ENCODE results near the gene NRIP3.

Gene NRIP3
- total RNA-seq, result 65.0 to 364 (median 182) reads per million in 18 experiments

DNA sequence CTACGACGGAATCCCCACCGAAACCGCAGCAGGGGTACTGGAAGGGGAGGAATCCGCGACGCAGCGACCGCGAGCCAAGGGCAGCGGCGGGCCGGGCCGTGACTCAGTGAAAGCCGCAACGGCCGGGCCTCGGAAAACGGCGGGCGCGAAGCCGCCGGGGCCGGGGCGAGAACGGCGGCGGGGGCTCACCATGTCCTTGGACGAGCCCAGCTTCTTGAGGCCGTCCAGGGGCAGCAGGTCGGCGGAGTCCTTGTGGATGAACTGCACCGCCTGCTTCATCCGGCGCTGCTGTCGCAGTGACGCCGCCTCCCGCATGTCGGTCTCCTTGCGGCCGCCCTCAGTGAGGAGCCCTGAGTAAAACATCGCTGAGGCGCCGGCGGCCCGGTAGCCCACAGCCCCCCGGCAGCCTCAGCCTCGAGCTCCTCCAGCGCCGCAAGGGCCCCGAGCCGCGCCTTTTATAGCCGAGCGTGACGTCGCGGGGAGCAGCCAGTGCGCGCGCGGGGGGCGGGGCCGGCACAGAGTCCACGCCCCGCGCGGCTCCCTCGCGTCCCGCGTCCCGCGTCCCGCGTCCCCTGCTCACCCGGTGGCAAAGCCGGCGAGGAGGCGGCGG, at the start of gene NRIP3:
TSS of gene NRIP3 (minus strand) at position 429 of the 610 bp plus-strand sequence. CDS start at position 363, 66 bp downstream.
- DNase-seq, result peak; percentile 66 to 89

DNA sequence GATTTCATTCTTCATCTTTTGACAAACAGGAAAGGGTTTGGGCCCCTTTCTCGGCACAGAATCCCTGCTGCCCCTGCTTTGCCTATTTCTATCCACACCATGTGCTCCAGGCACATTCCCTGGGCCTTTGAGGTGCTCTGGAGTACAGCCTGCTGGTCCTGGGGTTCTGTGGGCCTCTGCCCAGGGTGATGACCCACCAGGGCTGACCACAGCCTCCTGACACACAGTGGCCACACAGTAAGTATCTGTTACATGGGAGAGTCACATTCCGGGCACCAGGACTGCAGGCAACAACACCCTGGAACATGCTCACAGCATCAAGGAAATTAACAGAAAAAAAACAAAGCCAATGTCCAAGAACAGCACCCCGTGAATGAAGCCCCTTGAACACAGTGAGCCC, 48.5 kb upstream of the NRIP3 start:
- DNase-seq, result no peak

DNA sequence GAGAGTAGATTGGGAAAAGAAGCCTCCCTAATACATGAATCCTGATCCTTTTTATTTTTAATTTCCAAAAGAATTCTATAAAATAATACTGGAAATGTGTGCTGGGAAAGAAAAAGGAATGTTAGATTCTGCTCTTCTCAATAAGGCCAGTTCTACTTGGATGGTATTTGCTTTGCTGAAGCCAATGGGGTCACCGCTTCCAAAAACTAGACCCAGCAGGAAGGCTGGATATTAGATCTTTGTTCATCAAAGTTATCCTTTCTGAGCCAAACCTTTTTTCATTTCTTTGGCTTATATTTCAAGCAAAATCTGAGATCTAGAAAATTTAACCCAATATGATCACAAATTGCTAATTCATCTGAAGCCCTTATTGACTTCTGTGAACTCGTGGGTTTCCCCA, 46.2 kb upstream of the NRIP3 start:
- DNase-seq, result no peak

DNA sequence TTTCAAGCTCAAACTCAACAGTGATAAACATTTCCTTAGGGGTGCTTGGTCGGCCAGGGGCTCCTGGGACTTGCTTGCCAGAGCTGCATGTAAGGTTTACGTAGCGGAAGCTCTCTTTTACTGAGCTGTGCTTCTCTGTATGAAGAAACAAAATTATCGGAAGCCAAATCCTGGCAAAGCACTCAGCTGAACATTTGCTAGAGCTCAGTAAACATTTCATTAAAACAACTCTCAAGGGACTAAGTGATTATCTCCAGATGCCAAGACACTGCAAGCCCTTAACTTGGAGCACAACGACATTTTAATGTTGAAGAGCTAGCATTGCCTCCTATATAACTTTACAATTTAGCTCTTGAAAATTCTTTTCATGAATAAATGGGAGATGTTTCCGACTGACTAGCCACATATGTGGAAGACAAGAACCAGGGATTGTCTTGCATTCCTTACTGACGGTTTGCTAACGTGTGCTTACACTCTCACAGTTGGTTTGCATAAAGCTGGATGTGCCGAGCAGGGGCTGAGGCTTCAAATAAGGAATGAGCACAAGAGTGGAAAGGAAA, 44.2 kb upstream of the NRIP3 start:
- DNase-seq, result no peak

DNA sequence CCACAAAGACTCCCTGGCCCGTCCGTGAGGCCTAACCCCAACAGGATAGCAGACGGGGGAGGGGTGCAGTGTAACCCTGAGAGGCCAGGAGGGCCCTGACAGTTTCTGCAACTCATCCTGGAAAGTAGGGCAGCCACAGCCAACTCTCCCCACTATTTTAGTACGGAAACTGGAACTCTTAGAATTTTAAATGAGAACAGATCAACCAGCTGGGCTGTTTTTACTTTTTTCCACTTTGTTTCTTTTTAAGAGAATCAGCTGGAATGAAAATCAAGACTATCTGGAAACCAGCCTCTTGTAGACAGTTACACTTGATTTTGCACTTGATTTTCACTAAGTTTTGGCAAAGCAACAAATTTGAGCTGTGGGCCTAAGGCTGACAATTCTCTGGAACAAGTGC, 42.7 kb upstream of the NRIP3 start:
- no peak for DNase-seq

DNA sequence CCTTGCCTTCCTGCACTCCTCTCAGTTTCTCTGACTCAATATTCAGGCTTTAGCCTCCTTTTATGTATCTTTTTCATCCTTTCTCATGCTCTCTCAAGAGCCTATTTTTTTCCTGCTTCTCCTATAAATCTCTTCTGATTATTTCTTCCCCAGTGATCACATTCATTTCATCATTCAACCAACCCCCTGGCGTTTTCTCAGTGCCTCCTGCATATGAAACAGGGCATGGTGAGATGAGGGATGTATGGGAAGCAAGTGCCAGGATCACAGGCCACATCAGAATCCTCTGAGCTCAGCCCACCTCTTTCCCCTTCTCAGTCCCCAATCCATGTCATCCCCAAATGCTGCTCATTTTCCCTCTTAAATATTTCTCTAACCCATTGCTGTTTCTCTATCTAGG, 38.7 kb upstream of the NRIP3 start:
- DNase-seq, result no peak

DNA sequence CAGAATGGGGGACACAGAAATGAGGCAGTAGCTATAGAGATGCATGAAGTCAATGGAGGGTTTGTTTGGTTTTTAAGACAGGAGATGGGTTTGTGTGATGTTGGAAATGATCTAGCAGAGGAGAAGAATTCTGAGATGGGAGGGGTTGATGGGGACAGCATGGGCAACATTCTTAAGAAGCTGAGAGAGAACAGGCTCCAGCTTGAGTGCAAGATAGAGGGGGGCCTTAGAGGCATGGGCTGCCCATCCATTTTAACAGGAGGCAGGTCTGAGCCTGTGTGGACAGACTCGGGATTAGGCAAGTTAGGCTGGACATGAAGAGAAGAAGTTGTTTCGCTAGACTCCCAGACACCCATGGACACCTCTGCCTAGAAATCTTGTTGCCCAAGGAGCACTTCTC, 37.9 kb upstream of the NRIP3 start:
- no peak for DNase-seq

DNA sequence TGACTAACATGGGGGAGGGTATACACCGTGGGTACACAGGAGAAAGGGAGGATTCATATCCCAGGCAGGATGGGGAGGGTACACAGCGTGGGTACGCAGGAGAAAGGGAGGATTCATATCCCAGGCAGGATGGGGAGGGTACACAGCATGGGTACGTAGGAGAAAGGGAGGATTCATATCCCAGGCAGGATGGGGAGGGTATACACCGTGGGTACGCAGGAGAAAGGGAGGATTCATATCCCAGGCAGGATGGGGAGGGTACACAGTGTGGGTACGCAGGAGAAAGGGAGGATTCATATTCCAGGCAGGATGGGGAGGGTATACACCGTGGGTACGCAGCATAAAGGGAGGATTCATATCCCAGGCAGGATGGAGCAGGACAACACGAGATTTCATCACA, 36.6 kb upstream of the NRIP3 start:
- DNase-seq, result no peak

DNA sequence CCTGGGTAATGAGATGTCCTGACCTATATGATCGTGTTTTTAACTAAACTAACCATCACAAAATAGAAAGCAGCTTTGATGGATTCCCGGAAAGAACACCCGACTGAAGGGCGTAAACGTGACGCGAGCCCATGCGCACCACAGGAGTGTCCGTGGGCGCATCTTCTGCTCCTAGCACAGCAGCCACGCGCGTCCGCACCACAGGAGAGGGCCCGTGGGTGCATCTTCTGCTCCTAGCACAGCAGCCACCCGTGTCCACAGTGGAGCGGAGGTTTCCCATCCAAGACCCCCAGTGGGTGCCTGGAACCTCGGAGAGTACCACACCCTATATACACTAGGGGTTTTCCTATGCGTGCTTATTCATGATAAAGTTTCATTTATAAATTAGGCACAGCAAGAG, 36.1 kb upstream of the NRIP3 start:
- DNase-seq, result no peak

DNA sequence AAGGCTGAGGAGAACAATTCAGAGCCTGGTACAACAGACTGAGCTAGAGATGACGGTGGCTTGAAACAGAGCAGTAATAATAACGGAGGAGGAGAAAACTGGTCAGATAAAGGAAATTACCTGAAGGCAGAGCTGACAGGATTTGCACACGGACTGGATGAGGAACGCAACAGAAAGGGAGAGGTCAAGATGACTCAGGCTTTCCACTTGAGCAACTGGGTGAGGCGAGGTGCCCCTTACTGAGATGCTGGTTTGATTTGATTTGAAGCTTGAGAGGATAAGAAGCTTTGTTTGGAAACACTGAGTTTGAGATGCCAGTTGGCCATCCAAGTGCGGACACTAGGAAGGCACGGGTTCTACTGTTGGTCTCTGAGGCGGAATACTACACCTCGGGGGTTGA, 35.4 kb upstream of the NRIP3 start:
- DNase-seq, result peak; percentile 54 to 62

DNA sequence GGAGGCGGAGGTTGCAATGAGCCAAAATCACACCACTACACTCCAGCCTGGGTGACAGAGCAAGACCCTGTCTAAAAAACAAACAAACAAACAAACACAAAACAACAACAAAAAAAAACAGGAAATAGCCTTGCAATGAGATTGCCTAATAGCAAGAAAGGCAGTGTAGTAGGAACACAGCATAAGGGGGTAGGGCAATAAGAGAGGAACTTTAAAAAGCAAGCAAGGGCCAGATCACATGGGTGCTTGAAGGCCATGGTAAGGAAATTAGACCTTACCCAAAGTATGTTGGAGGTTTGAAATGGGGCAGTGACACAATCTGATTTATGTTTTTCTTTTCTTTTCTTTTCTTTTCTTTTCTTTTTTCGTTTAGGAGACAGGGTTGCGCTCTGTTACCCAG, 34.7 kb upstream of the NRIP3 start:
- DNase-seq, result peak; percentile 83 to 86

DNA sequence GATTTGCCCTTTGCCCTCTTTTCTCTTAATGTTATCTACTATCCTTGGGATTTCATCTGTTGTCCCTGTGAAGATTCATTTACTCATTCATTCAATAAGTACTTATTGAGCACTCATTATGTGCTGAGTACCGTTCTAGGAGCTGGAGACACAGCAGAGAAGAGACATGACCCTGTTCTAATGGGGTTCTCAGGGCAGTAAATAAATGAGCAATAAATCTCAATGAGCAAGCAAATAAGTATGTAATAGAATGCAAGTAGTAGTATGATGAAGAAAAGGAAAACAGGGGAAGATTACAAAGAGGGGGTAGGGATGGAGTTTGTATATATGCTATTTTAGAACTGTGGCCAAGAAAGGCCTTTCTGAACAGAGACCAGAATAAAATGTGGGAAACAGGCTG, 34.2 kb upstream of the NRIP3 start:
- no peak for DNase-seq

DNA sequence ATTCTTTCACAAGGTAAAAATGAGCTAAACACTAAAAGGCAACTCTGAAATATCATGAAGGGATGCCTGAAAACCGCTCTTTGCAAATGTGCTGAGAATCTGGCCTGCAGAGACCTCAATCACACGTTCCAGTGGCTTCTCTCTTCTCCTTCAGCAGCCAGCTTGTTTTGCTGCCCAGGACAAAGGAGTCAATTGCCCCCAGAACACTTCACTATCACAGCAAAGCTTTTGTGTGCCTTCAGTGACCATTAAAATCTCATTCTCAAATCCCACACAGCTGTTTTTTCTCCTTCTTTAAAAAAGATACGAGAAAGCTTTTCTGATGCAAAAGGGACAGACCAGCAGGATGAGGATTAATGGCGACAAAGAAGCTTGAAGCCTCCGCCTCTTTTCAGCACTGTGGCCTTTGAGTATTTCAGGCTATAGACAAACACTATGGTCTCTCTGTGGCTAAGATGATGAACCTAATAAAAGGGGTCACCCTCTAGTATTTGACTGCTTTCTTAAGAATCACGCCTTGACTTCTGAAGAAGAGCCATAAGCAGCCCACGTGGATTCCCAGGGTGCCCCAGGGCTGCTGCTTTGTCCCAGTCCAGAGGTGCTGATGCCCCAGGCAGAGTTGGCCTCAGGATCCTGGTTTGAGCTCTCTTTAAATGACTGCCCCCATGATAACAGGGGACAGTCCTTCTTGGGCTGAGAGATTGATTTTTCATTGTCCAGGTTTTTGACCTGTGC, 33.4 kb upstream of the NRIP3 start:
- DNase-seq, result no peak

DNA sequence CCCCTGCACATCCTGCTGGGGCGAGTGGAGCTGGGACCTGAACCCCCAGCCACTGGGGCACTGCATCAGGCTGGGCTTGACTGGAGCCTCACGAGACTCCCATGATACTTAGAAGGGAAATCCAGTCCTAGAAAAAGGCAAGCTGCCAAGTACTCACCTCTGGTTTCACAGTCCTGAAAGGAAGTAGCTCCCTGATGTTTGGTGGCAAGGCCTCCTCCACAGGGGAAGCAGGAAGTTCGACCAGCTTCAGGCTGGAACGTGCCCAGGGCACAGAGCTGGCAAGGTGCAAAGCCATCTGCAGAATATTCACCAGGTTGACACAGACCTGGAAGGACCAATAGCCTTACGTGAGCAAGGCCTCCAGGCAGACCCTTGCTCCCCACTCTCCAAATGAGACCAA, 26.8 kb upstream of the NRIP3 start:
- DNase-seq, result peak in 1 of 2 donors; percentile 13

DNA sequence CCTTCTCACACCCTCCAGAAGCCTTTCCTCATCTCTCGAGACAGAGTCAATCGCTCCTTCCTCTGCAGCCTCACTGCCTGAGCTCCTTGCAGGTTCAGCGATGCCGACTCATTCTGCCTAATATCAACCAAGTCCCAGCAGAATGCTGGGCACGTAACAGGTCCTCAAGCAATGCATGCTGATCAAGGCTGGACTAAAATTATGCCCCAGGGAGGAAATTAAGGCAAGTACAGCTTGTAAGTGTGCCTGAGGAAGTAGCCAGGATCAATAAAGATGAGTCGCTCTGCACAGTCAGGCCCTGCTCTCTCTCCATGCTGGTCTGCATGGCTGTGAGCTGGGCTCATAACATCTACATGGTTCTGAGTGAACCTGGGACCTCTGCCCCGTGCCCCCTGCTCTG, 25.6 kb upstream of the NRIP3 start:
- DNase-seq, result no peak

DNA sequence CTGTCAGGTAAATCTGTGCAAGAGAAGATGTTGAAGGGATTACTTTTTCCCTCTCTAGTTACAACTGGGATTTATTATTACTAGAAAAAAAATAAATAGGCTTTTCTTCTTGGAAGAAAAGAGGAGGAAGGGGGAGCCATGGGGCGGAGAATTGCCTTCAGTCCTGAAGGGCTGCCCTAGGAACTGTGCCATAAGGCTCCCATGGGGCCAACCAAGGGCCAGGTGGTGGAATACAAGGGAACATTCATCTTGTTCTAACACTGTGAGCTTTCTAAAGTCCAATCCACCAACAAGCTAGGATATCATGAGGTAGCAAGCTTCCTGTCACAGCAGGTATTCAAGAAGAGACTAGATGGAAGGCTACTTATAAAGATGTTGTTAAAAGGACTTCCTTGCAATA, 24.8 kb upstream of the NRIP3 start:
- no peak for DNase-seq

DNA sequence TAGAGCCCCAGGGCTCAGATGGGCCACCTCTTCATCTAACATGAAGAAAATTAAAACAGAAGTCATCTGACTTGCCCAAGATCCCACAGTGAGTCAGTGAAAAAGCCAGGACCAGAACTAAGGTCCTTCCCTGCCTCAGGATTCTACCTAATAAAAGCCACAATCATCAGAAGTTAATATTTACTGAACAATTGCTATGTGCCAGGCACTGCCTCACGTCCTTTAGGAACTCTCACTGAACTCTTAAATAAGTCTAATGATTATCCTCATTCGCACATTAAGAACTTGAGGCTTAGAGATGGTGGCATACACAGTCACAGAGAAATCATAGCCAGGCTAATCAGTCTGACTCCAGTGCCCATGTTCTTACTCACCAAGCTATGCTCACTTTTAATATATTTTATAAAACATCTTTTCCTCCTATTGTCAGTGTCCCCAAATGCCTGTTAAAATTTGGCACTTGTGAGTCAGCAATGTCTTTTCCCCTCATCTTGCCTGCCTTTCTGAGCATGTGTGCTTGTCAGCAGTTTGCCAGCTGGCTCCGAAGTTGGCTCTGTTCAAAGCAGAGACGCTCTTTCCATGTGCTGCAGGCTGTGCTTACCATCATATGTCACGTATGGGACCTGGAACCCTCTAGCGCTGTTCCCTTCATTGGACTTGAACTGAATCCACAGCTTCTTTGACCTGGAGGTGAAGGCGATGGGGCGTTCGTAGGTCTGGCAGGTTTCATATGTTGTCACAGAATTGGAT, 21.5 kb upstream of the NRIP3 start:
- DNase-seq, result no peak

DNA sequence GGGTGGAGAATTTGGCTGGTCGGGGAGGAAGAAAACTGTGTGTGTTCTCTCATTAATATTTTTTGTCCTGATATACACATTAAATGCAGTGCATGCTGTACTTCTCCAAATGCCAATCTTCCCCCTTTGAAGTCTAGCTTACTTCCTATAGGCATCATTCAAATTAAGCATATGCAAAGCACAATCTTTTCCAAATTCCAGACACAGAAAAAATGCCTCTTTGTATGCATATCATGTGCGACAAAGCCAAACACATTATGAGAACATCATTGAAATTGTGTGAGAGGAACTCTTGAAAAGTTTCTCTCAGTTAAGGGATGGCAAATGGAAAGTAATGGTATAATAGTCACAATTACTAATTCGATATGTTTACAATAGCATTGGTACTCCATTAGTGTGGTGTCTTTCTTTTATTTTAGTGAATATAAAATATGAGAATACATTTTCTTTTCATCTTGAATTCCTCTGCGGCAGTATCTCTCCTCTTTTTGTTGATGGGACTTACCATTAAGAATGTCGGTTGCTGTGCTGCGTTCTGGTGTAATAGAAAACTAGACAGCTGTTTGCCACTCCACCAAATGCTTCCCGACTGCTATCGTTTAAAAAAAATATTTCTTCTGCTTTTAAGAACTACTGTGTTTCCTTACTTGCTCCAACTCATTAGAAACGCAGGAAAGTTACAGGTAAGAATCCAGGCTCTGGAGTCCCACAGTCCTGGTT, 19.3 kb upstream of the NRIP3 start:
- no peak for DNase-seq

DNA sequence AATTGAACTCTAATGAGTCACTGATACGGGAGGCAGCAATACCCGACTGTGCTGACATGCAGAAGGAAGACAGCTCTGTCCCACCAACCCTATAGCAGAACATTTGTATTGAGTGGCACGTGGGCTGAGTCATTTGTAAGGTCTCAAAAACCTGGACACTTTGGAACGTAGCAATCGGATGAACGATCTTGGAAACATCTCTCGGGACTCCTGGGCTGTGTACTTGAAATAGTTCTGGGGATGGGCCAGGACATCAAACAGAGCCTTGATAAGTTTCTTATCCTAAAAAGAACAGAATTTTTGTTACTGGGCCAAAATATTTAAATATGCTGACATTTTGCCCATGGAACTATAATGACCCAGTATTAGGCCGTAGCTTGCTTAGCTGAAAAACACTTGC, 17.1 kb upstream of the NRIP3 start:
- no peak for DNase-seq

DNA sequence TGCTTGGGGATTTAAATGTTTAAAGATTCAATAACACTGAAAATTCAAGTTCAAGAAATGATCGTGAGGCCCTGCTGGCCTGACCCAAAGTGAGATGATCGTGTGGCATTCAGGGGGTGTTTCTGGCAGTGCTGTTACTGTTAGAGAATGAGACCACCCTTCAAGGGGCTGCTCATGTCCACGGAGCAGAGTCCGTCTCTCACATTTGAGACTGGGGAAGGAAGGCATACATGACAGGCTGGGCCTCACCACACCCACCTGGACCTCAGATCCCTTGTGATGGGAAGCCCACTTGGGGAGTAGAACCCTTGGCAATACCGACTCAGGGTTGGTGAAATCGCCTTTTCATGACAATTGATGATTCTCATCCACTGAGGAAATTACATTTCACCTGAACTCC, 16.1 kb upstream of the NRIP3 start:
- no peak for DNase-seq

DNA sequence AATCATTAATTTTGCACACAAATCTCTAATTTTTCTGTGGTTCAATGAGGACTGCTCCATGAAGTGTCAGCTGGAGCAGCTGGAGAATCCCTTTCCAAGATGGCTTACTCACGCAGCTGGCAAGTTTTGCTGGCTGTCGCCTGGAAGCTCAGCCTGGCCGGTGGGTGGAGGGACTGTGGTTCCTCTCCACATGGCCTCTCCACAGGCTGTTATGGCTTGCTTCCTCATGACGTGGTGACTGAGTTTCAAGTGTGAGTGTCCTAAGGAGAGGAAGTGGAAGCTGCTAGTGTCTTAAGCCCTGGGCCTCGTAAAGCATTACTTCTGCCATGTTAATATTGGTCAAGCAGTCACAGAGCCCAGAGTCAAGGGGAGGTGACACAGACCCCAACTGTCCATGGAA, 14.0 kb upstream of the NRIP3 start:
- peak; percentile 94 to 97 for DNase-seq

DNA sequence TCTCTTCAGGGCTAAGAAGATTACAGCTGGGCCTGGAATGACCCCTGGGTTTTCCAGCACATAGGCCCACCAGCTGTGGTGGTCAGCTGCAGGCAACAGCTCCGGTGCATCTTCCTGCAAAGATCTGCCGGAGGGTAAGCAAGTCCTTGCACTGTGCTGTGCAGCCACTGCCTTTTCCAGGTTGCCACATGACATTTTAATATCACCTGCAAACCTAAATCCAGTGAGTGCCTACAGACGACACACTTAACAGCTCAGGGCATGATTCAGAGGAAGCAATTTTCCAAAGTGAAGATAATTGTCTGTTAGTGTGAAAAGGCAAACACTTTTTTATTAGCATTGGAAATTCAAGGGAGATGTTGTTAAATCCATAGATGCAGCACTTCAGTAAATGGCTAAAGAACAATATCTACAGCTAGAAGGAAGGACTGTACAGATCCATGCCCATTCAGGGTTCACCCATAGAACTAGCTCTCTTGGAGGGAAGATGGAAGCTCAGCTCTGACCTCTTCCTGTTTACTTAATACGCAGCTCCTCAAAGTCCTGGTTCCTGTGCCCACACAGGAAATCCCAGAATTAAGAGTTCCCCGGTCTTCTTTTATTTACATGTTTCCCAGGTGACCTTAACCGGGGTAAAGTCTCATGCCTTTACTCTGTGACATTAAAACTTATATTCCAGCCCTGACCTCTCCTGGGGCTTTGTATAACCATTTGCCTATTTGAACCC, 13.3 kb upstream of the NRIP3 start:
- peak in 1 of 2 donors; percentile 29 for DNase-seq
